IPS-15b (cell line): Measurements from ENCODE around the gene LPCAT2.

Source experiments
- H3K27me3 ChIP-seq: one replicate; pipeline ENCODE4 v1.6.1; 2013; ENCODE audit warnings: low read length; ENCODE audit not compliant: control insufficient read depth, insufficient read depth
- H3K36me3 ChIP-seq: one replicate; pipeline ENCODE4 v1.6.1; 2013; ENCODE audit warnings: low read length; ENCODE audit not compliant: control insufficient read depth, insufficient read depth
- H3K4me1 ChIP-seq: one replicate; pipeline ENCODE4 v1.6.1; 2013; ENCODE audit warnings: mild to moderate bottlenecking, low read length; ENCODE audit not compliant: control insufficient read depth, insufficient read depth
- H3K4me3 ChIP-seq: one replicate; pipeline ENCODE4 v1.5.1; 2013; ENCODE audit warnings: low read depth, low read length
- H3K9ac ChIP-seq: one replicate; pipeline ENCODE4 v1.6.1; 2013; ENCODE audit warnings: low read depth, mild to moderate bottlenecking, low read length
- H3K9me3 ChIP-seq: one replicate; pipeline ENCODE4 v1.6.1; 2013; ENCODE audit warnings: mild to moderate bottlenecking, low read length; ENCODE audit not compliant: control insufficient read depth, insufficient read depth

The LPCAT2 gene

GRCh38 chr16:55473587-55473986 is 35.3 kb upstream of the LPCAT2 start:
- H3K27me3 ChIP-seq, result peaks cover 90% of the 10 kb centered on the region
- H3K4me3 ChIP-seq, result no peak overlapping the region
- H3K4me1 ChIP-seq, result peaks cover 14% of the 10 kb centered on the region
- H3K36me3 ChIP-seq, result no peaks in the 10 kb centered on the region
- H3K9me3 ChIP-seq, result no peaks in the 10 kb centered on the region
- no peak overlapping the region for H3K9ac ChIP-seq

- Histone ChIP-seq H3K27me3 (peaks cover 80% of the 10 kb centered on the region), H3K36me3 (no peaks in the 10 kb centered on the region), H3K9ac (no peak overlapping the region), H3K4me1 (peaks cover 15% of the 10 kb centered on the region), H3K9me3 (no peaks in the 10 kb centered on the region), H3K4me3 (no peak overlapping the region)
Observed at GRCh38 chr16:55474821-55475220, 34.1 kb upstream of the LPCAT2 start.

GRCh38 chr16:55475919-55476318 is 33.0 kb upstream of the LPCAT2 start:
- H3K9ac ChIP-seq, result no peak overlapping the region
- H3K4me3 ChIP-seq, result no peak overlapping the region
- peaks cover 87% of the 10 kb centered on the region for H3K27me3 ChIP-seq
- H3K4me1 ChIP-seq, result peaks cover 15% of the 10 kb centered on the region
- no peaks in the 10 kb centered on the region for H3K9me3 ChIP-seq
- H3K36me3 ChIP-seq, result no peaks in the 10 kb centered on the region

- H3K9ac ChIP-seq, result no peak overlapping the region
- H3K9me3 ChIP-seq, result no peaks in the 10 kb centered on the region
Observed at GRCh38 chr16:55476625-55477533, 32.0 kb upstream of the LPCAT2 start.

GRCh38 chr16:55477736-55478135 is 31.1 kb upstream of the LPCAT2 start:
- Histone ChIP-seq H3K27me3 (peaks cover 87% of the 10 kb centered on the region), H3K36me3 (no peaks in the 10 kb centered on the region), H3K4me3 (peak overlapping the region; percentile 46), H3K9ac (no peak overlapping the region), H3K9me3 (no peaks in the 10 kb centered on the region), H3K4me1 (peaks cover 21% of the 10 kb centered on the region)

More at GRCh38 chr16:55476625-55477533, 32.0 kb upstream of the LPCAT2 start:
- Histone ChIP-seq H3K36me3 (no peaks in the 10 kb centered on the region), H3K27me3 (peaks cover 87% of the 10 kb centered on the region), H3K4me1 (peaks cover 21% of the 10 kb centered on the region), H3K4me3 (no peak overlapping the region)

GRCh38 chr16:55478827-55479429 is 29.9 kb upstream of the LPCAT2 start, which contains the start of gene MMP2:
Gene MMP2 (plus strand): TSS chr16:55479198. CDS start chr16:55479480, 282 bp downstream.
- Histone ChIP-seq H3K9me3 (no peaks in the 10 kb centered on the region), H3K4me1 (peaks cover 21% of the 10 kb centered on the region), H3K4me3 (peak within 1 kb of the TSS; percentile 46), H3K9ac (no peak within 1 kb of the TSS), H3K36me3 (no peaks in the 10 kb centered on the region), H3K27me3 (peaks cover 82% of the 10 kb centered on the region)

- H3K9me3 ChIP-seq, result no peaks in the 10 kb centered on the region
- peaks cover 21% of the 10 kb centered on the region for H3K4me1 ChIP-seq
- H3K27me3 ChIP-seq, result peaks cover 78% of the 10 kb centered on the region
- H3K9ac ChIP-seq, result no peak overlapping the region
- no peaks in the 10 kb centered on the region for H3K36me3 ChIP-seq
- peak overlapping the region; percentile 46 for H3K4me3 ChIP-seq
Observed at GRCh38 chr16:55479430-55480140, 29.3 kb upstream of the LPCAT2 start.

- H3K9me3 ChIP-seq, result no peaks in the 10 kb centered on the region
- H3K9ac ChIP-seq, result no peak overlapping the region
- H3K27me3 ChIP-seq, result peaks cover 77% of the 10 kb centered on the region
- H3K4me1 ChIP-seq, result peaks cover 17% of the 10 kb centered on the region
- peak overlapping the region; percentile 46 for H3K4me3 ChIP-seq
- no peaks in the 10 kb centered on the region for H3K36me3 ChIP-seq
Observed at GRCh38 chr16:55480228-55480655, 28.6 kb upstream of the LPCAT2 start.

GRCh38 chr16:55481023-55481422 is 27.8 kb upstream of the LPCAT2 start:
- no peaks in the 10 kb centered on the region for H3K36me3 ChIP-seq
- peaks cover 14% of the 10 kb centered on the region for H3K4me1 ChIP-seq
- H3K27me3 ChIP-seq, result peaks cover 69% of the 10 kb centered on the region
- no peak overlapping the region for H3K4me3 ChIP-seq
- H3K9ac ChIP-seq, result no peak overlapping the region
- H3K9me3 ChIP-seq, result no peaks in the 10 kb centered on the region

- Histone ChIP-seq H3K9me3 (no peaks in the 10 kb centered on the region), H3K27me3 (peaks cover 59% of the 10 kb centered on the region), H3K9ac (no peak overlapping the region), H3K4me3 (no peak overlapping the region), H3K4me1 (peaks cover 14% of the 10 kb centered on the region), H3K36me3 (no peaks in the 10 kb centered on the region)
Observed at GRCh38 chr16:55482056-55482455, 26.8 kb upstream of the LPCAT2 start.

- Histone ChIP-seq H3K27me3 (peaks cover 18% of the 10 kb centered on the region), H3K4me1 (no peaks in the 10 kb centered on the region), H3K36me3 (no peaks in the 10 kb centered on the region), H3K9me3 (no peaks in the 10 kb centered on the region), H3K9ac (no peak overlapping the region), H3K4me3 (no peak overlapping the region)
Observed at GRCh38 chr16:55487048-55487803, 21.6 kb upstream of the LPCAT2 start.
